ENCODE measurements around the gene CDK2AP2.

The CDK2AP2 gene

DNA sequence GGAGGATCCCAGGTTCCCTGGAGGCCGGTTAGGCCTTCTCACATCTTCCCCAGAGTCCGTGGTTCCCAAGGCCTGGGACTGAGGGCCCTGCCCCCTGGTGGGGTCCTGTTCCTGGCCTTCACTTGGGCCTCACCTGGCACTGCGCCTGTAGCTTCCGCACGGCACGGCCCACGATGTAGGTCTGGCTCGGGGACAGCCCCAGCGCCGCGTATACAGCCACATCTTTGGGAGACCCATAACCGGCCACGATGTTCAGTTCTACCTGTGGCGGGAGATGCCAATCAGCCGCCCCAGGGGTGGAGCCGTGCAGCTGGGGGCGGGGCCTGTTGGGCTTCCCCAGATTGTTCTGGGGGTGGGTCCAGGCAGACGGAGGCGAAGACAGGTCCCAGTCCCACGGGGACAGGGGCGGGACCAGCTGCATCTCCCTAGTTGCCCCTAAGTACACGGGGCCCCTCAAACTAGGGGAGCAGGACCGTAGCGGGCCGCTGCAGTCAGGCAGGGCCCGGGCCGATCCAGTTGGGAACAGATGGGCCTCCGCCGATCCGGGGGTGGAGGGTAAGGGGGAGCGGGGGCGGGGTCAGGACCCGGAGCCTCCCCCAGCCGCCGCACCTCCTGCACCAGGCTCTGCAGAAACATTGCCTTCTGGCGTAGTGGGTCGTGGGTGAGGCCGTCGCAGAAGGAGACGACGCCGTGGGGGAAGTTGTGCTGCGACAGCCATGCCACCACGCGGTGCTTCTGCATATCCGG, 15.0 kb downstream of the CDK2AP2 start:
- H3F3A ChIP-seq (ENCODE audit: insufficient read depth): no peaks in the 10 kb centered on the region
- H3K36me3 ChIP-seq (ENCODE audit: low read length): no peaks in the 10 kb centered on the region
- H3K9me2 ChIP-seq (replicated peaks; ENCODE audit: insufficient read depth, low read length): no peaks in the 10 kb centered on the region
- no peak overlapping the region for H3K27ac ChIP-seq (ENCODE audit: low read depth, low read length)
- H4K20me1 ChIP-seq (ENCODE audit: low read depth, low read length): no peaks in the 10 kb centered on the region
- no peak overlapping the region for H2AFZ ChIP-seq (ENCODE audit: low read depth, low read length, severe bottlenecking)
- no peak for TF ChIP-seq EZH2phosphoT487 (conservative IDR thresholded peaks at IDR 0.05; ENCODE audit: low read length)
- TF ChIP-seq, protein P1, sequence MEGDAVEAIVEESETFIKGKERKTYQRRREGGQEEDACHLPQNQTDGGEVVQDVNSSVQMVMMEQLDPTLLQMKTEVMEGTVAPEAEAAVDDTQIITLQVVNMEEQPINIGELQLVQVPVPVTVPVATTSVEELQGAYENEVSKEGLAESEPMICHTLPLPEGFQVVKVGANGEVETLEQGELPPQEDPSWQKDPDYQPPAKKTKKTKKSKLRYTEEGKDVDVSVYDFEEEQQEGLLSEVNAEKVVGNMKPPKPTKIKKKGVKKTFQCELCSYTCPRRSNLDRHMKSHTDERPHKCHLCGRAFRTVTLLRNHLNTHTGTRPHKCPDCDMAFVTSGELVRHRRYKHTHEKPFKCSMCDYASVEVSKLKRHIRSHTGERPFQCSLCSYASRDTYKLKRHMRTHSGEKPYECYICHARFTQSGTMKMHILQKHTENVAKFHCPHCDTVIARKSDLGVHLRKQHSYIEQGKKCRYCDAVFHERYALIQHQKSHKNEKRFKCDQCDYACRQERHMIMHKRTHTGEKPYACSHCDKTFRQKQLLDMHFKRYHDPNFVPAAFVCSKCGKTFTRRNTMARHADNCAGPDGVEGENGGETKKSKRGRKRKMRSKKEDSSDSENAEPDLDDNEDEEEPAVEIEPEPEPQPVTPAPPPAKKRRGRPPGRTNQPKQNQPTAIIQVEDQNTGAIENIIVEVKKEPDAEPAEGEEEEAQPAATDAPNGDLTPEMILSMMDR (IDR thresholded peaks at IDR 0.05; ENCODE audit: insufficient read depth, low read length, poor library complexity, severe bottlenecking): no peak
- H3K9me3 ChIP-seq (ENCODE audit: insufficient read depth, low read length): no peaks in the 10 kb centered on the region
- no peak overlapping the region for H3K4me3 ChIP-seq (ENCODE audit: insufficient read depth, low read length, poor library complexity, severe bottlenecking)
- no peaks in the 10 kb centered on the region for H3K27me3 ChIP-seq (ENCODE audit: low read length)
- H3K4me2 ChIP-seq (ENCODE audit: low read depth, low read length, poor library complexity, severe bottlenecking): no peak overlapping the region
- no peak overlapping the region for H3K9ac ChIP-seq (ENCODE audit: low read length)
- H3K79me2 ChIP-seq (ENCODE audit: insufficient read depth, low read length): no peaks in the 10 kb centered on the region

DNA sequence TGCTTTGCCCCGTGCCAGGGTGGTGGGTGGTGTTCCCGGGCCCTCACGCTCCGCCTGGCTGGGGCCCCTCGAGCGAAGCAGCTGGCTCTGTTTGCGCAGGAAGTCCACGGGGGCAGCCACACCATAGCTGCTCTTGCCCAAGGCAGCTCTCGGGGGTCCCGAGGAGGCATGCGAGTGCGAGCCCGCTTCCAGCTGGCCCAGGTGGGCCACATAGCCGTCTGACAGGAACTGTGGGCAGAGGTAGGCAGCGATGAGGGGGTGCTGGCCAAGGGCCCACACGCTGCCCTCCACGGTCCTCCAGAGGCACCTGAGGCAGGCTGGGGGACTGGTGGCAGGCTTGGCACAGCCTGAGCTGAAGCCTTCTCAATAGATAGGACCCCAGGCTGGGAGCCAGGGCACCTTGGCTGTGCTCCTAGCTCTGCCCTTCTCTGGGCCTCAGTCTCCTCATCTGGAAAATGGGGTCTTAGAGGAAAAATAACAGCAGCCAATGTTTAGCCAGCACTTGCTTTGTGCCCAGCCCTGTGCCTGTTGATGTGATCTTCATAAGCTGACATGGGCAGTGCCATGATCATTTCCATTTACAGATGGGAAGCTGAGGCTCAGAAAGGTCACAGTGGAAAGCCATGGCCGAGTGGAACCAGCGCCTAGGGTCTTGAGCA, 15.8 kb downstream of the CDK2AP2 start:
- Histone ChIP-seq H3K9me3 (ENCODE audit: insufficient read depth, low read length) (no peaks in the 10 kb centered on the region), H3F3A (ENCODE audit: insufficient read depth) (no peaks in the 10 kb centered on the region), H3K4me2 (ENCODE audit: low read depth, low read length, poor library complexity, severe bottlenecking) (no peak overlapping the region), H3K4me3 (ENCODE audit: insufficient read depth, low read length, poor library complexity, severe bottlenecking) (no peak overlapping the region), H3K36me3 (ENCODE audit: low read length) (no peaks in the 10 kb centered on the region), H3K27me3 (ENCODE audit: low read length) (no peaks in the 10 kb centered on the region), H3K27ac (ENCODE audit: low read depth, low read length) (no peak overlapping the region), H2AFZ (ENCODE audit: low read depth, low read length, severe bottlenecking) (no peak overlapping the region), H3K9me2 (replicated peaks; ENCODE audit: insufficient read depth, low read length) (no peaks in the 10 kb centered on the region), H4K20me1 (ENCODE audit: low read depth, low read length) (no peaks in the 10 kb centered on the region), H3K79me2 (ENCODE audit: insufficient read depth, low read length) (no peaks in the 10 kb centered on the region), H3K9ac (ENCODE audit: low read length) (no peak overlapping the region)
- TF ChIP-seq EZH2phosphoT487 (conservative IDR thresholded peaks at IDR 0.05; ENCODE audit: low read length): no peak
- TF ChIP-seq, protein P1 (IDR thresholded peaks at IDR 0.05; ENCODE audit: insufficient read depth, low read length, poor library complexity, severe bottlenecking): no peak

DNA sequence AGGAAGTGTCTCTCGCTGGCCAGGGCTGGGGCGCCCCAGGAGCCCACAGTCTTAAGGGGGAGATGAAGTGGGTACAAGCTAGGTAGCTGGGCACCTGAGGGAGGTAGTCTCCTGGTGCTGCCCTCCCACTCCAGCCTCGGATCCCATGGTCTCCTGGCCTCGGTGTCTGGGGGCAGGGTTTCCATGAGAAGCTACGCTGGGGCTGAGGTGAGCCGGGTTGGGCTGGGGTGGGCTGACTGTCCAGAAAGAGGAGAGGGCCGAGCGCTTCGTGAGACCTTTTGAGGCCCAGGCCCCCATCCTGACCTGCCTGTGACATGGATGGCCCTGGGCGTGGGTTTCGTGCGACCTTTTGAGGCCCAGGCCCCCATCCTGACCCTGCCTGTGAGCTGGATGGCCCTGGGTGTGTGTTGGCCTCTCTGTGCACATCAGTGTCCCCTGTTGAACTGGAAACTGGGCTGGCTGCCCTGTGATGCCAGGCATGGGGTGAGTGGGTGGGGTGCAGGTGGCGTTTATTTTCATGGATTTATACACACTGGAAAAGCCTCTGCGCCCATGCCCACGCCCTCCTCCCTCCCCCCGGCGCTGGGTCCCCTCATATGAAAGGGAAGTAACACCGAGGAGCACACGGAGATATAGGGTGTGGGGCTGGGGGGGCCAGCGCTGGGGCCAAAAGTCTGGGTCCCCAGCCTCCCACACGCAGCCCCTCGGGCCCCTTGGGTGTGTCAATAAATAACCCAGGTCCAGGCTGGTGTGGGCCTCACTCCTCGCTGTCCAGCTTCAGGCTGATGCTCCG, 16.5 kb downstream of the CDK2AP2 start:
- no peaks in the 10 kb centered on the region for H4K20me1 ChIP-seq (ENCODE audit: low read depth, low read length)
- no peaks in the 10 kb centered on the region for H3K36me3 ChIP-seq (ENCODE audit: low read length)
- H3K9me2 ChIP-seq (replicated peaks; ENCODE audit: insufficient read depth, low read length): no peaks in the 10 kb centered on the region
- H3K4me2 ChIP-seq (ENCODE audit: low read depth, low read length, poor library complexity, severe bottlenecking): no peak overlapping the region
- no peak overlapping the region for H3K27ac ChIP-seq (ENCODE audit: low read depth, low read length)
- H3K4me3 ChIP-seq (ENCODE audit: insufficient read depth, low read length, poor library complexity, severe bottlenecking): no peak overlapping the region
- peaks cover 5% of the 10 kb centered on the region for H3K79me2 ChIP-seq (ENCODE audit: insufficient read depth, low read length)
- no peak overlapping the region for H2AFZ ChIP-seq (ENCODE audit: low read depth, low read length, severe bottlenecking)
- no peaks in the 10 kb centered on the region for H3K27me3 ChIP-seq (ENCODE audit: low read length)
- H3K9me3 ChIP-seq (ENCODE audit: insufficient read depth, low read length): no peaks in the 10 kb centered on the region
- no peak for TF ChIP-seq EZH2phosphoT487 (conservative IDR thresholded peaks at IDR 0.05; ENCODE audit: low read length)
- TF ChIP-seq, protein P1 (IDR thresholded peaks at IDR 0.05; ENCODE audit: insufficient read depth, low read length, poor library complexity, severe bottlenecking): no peak
- H3F3A ChIP-seq (ENCODE audit: insufficient read depth): no peaks in the 10 kb centered on the region
- H3K9ac ChIP-seq (ENCODE audit: low read length): no peak overlapping the region
